ENCODE measurements around the gene HYAL2. TPM values are rescaled to one million over a fixed set of nuclear protein-coding genes. Genes with fewer than 3 reads are reported as not detected.

The HYAL2 gene
- total and polyA plus RNA-seq, 10 of the 15 experiments (the other 5 are each of a cell fraction or from before 2014, with no cell fraction given), result 0.06 to 21.8 (median 12.7) TPM

DNA sequence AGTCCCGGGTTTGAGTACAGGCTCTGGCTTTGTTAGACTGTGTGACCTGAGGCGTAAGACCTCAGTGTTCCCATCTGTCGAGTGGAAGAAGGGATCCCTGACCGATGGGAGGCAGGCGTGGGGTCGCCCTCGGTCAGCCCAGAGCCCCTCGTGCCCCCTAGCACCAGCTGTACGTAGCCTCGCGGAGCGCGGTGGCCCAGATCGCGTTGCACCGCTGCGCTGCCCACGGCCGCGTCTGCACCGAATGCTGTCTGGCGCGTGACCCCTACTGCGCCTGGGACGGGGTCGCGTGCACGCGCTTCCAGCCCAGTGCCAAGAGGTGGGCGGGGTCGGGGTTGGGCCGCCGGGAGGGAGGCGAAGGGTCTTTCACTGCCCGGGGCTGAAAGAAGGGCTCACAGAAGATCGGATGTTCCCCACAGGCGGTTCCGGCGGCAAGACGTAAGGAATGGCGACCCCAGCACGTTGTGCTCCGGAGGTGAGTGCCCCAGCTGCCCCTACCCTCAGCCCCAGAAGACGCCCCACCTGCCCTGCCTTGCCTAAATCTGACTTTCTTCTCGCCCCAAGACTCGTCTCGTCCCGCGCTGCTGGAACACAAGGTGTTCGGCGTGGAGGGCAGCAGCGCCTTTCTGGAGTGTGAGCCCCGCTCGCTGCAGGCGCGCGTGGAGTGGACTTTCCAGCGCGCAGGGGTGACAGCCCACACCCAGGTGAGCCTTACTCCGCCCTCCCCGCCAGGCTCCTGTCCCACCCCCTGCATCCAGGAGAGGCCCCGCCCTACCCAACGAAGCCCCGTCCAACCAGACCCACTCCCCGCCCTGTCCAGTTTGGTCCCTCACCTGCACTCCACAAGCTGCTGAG, 47.2 kb downstream of the HYAL2 start:
- ChIA-PET SMC1A (ENCODE audit: uncharacterized antibody, unreplicated experiment) (interaction anchor here (0.8 kb wide), 1 partner anchor 15 kb away, joined by 3 read pairs; no protein-coding TSS in a partner anchor), POLR2A (no interaction called here), RAD21 (ENCODE audit: unreplicated experiment) (interaction anchor here (0.6 kb wide), 3 partner anchors 46 to 336 kb away, joined by 3 to 6 read pairs (median 3); no protein-coding TSS in a partner anchor), CTCF (interaction anchor here (1.0 to 1.4 kb wide), 6 partner anchors 13 to 50 kb away, joined by 3 to 5 read pairs (median 4); partner anchors contain the start of gene GNAI2)
- Histone ChIP-seq H2AFZ (ENCODE audit: control insufficient read depth, low read depth, low read length) (no peak overlapping the region), H3K4me3 (no peak overlapping the region), H3K79me2 (ENCODE audit: control insufficient read depth, insufficient read depth, low read length) (no peaks in the 10 kb centered on the region), H3K9me3 (replicated peaks; ENCODE audit: control insufficient read depth, insufficient read depth, low read length) (no peaks in the 10 kb centered on the region), H4K20me1 (ENCODE audit: control insufficient read depth, insufficient read depth) (no peaks in the 10 kb centered on the region), H3K27me3 (replicated peaks in 1 of 2; ENCODE audit: control insufficient read depth in 2 of 2, insufficient read depth in 2 of 2, low read length in 1 of 2) (peaks cover 7 to 8% of the 10 kb centered on the region in 2 experiments; a peak in 3 of 4 replicates), H3K4me1 (ENCODE audit: control insufficient read depth, insufficient read depth, low read length) (peaks cover 6% of the 10 kb centered on the region), H3K27ac (ENCODE audit: control insufficient read depth, insufficient read depth) (no peak overlapping the region), H3K9ac (ENCODE audit: control insufficient read depth, insufficient read depth, low read length) (no peak overlapping the region), H3K4me2 (ENCODE audit: control insufficient read depth, insufficient read depth) (no peak overlapping the region), H3K36me3 (ENCODE audit: control insufficient read depth in 2 of 2, insufficient read depth in 2 of 2, low read length in 1 of 2) (no peaks in the 10 kb centered on the region)
- TF ChIP-seq IKZF2 (IDR thresholded peaks at IDR 0.05), result no peak
- no peak for TF ChIP-seq EP300 (IDR thresholded peaks at IDR 0.05; ENCODE audit: borderline replicate concordance in 1 of 2, control insufficient read depth in 1 of 2, low read depth in 2 of 2, low read length in 2 of 2)
- TF ChIP-seq BRCA1 (IDR thresholded peaks at IDR 0.05; ENCODE audit: low read depth, low read length), result no peak
- TF ChIP-seq EGR1 (IDR thresholded peaks at IDR 0.05; ENCODE audit: borderline replicate concordance in 1 of 2, low read depth in 2 of 2, low read length in 2 of 2), result no peak
- no peak for TF ChIP-seq SREBF1 (IDR thresholded peaks at IDR 0.05; ENCODE audit: low read length)
- TF ChIP-seq HDAC6 (IDR thresholded peaks at IDR 0.05; ENCODE audit: unreplicated experiment), result no peak
- no peak for TF ChIP-seq E4F1 (IDR thresholded peaks at IDR 0.05; ENCODE audit: borderline replicate concordance, partially characterized antibody)
- no peak for TF ChIP-seq RAD51 (IDR thresholded peaks at IDR 0.05)
- no peak for TF ChIP-seq STAT3 (IDR thresholded peaks at IDR 0.05; ENCODE audit: low read depth, low read length)
- no peak for TF ChIP-seq NBN (IDR thresholded peaks at IDR 0.05)
- no peak for TF ChIP-seq NFIC (IDR thresholded peaks at IDR 0.05; ENCODE audit: low read depth, low read length)
- no peak for TF ChIP-seq BCLAF1 (IDR thresholded peaks at IDR 0.05)
- no peak for TF ChIP-seq CHD1 (IDR thresholded peaks at IDR 0.05; ENCODE audit: low read depth, low read length)
- in situ Hi-C loops (cut with MboI) (no loop called here), intact Hi-C loops (cut with micrococcal nuclease; ENCODE audit: unreplicated experiment) (no loop called here)
- no TSS peak for BruUV-seq (replicated peaks)
- no peak for ATAC-seq
- no peak for FAIRE-seq
- WGBS (ENCODE audit: insufficient coverage, insufficient replicate concordance, low lambda C conversion rate, missing lambda C conversion rate), result 10% methylated on average over 60 of the region's 65 CpGs
- DNase-seq (ENCODE audit: low read depth, low spot score), result no peak
